SHP77 treated with DMSO at 0.1 percent for 48 hours (cell line): ENCODE measurements around the gene CFC1B.
"Not testable (repeated sequence)": the region's sequence is repeated elsewhere in the genome, so short reads cannot be mapped to it uniquely, and the experiment has no call there.

Experiments
- DNase-seq: peaks from one replicate; lab custom pipeline; 2025; lab: John Stamatoyannopoulos, UW

Gene CFC1B

GRCh38 chr2:130566165-130566564 is 45.1 kb downstream of the CFC1B start:
- DNase-seq: not testable (repeated sequence)

DNA sequence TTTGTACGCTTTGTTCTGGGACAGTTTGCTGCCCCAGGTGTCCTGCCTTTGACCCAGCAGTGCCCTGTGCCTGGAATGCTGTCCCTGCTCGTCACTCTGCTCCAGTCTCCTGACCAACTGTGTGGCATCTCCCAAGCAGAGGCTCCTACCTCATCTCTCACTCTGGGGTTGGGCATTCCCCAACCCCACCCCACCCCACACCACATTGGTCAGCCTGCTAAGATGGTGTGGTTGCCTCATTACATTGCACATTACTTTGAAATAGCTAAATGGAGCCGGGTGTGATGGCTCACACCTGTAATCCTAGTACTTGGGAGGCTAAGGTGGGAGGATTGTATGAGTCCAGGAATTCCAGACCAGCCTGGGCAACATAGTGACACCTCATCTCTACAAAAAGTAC is 50.9 kb downstream of the CFC1B start:
- not testable (repeated sequence) for DNase-seq

DNA sequence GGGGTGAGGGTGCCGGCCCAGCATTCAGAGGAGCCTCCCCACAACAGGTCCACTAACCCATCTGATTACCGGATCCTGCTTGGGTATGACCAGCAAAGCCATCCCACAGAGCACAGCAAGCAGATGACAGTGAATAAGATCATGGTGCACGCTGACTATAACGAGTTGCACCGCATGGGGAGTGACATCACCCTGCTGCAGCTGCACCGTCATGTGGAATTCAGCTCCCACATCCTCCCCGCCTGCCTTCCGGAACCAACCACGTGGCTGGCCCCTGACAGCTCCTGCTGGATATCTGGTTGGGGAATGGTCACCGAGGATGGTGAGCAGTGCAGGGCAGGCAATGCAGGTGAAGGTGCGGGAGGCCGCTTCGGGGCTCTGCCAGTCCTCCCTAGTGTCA is 53.2 kb downstream of the CFC1B start:
- not testable (repeated sequence) for DNase-seq

DNA sequence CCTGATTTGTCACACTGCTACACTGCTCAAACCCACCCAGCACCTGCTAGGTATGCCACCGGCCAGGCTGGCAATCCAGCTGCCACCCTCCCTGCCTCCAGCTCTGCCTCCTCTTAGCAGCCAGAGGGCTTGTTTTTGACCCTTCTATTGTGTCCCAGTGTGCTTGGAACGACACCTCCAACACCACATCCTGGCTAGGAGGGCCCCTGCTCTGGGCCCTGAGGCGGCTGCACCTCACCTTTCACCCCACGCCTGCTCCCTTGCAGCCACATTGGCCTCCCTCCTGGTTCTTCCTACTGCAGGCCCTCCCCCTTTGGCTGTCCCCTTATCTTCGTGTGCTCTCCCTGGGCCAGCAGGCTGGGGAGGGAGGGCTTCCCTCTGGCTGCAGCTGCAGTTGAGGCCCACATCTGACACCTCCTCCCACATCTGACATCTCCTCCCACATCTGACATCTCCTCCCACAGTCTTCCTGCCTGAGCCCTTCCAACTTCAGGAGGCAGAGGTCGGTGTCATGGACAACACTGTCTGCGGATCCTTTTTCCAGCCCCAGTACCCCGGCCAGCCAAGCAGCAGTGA is 55.3 kb downstream of the CFC1B start:
- DNase-seq: not testable (repeated sequence)

DNA sequence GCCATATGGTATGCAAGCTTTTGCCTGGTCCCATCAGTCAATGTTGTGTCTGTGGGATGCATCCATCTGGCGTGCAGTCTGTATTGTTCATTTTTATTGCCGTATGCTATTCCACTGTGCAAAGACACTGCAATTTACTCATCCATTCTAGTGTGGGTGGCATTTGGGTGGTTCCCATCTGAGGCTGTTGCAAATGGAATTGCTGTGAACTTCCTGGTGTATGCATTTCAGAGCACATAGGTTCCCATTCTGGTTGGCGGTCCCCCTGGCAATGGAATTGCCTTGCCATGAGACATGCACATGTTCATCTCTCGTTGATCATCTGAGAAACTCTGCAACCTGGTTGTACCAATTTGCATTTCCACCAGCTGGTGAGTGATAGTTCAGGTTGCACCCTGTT is 56.5 kb downstream of the CFC1B start:
- not testable (repeated sequence) for DNase-seq
